Lower leg skin (tissue), 3 donors: ENCODE data around the gene SLC6A12.

Experiments used
- CTCF ChIP-seq, 3 donors: fragments of 450-650 bp; IDR thresholded peaks; one replicate each; pipeline ENCODE4 v1.5.1; 2016; ENCODE audit warnings: antibody characterized with exemption in 3 of 3, mild to moderate bottlenecking in 3 of 3, moderate library complexity in 2 of 3
- POLR2A ChIP-seq, 2 donors: fragments of 450-650 bp; IDR thresholded peaks; one replicate each; pipeline ENCODE4 v1.6.1; 2016 to 2017; ENCODE audit warnings: antibody characterized with exemption in 2 of 2, mild to moderate bottlenecking in 1 of 2, moderate library complexity in 1 of 2

GRCh38 chr12:238736-239398 lies 24.9 kb upstream of the SLC6A12 start:
- TF ChIP-seq CTCF (IDR thresholded peaks at IDR 0.05) (no peak), POLR2A (IDR thresholded peaks at IDR 0.05) (no peak)
